Gastroesophageal sphincter (tissue), 3 donors: ENCODE measurements around the gene UBE4B.

Source experiments
- EP300 ChIP-seq: sonication (generic); formaldehyde crosslinking; IDR thresholded peaks from one replicate; pipeline ENCODE4 v1.6.1; 2017; ENCODE audit warnings: antibody characterized with exemption, mild to moderate bottlenecking
- POLR2A ChIP-seq, 2 donors: fragments of 450-650 bp; IDR thresholded peaks; one replicate each; pipeline ENCODE4 v1.6.1; 2017; ENCODE audit warnings: antibody characterized with exemption in 2 of 2, mild to moderate bottlenecking in 2 of 2, moderate library complexity in 1 of 2
- TF ChIP-seq, protein P1 (sequence below), 4 experiments: fragments of 200-600 bp in 2 of 4; fragments of 450-650 bp in 2 of 4; sonication (generic) in 1 of 4; IDR thresholded peaks; one replicate each; pipeline ENCODE4 v1.5.1; 2017 to 2019; ENCODE audit warnings: antibody characterized with exemption in 4 of 4, mild to moderate bottlenecking in 2 of 4, moderate library complexity in 2 of 4

DNA sequence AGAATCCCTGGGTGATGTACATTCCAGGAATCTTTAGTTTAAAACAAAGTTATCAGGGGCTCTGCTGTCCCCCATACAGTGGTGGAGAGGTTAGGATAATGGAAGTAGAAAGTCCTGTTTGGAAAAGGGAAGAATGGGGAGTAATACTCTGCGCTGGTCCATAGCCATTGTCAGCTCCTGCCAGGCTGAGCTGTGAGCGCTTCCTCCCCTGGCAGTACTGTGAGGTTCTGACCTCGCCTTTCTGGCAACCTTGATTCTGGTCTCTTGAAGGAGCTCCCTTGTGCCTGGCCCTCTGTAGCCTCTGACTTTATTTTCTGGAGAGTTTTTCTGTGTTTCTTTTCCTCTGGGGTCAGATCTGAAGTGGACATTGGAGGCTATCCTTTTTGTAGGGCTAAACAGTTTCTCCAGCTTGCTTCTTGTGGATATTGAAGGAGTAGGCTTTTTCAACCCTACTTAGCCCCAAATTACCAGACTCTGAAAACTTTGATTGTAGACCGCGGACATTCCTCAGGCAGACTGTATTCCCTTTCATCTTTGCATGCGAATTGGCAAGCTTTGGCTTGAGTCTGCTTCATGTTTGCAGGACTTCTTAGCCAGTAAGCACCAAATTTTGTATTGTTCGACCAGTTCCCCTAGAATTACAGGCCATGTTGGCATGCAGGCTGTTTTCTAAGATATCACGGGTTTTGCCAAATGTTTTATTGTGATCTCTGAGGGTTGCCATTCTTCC, 13.8 kb downstream of the UBE4B start:
- no peak for TF ChIP-seq POLR2A (IDR thresholded peaks at IDR 0.05)
- TF ChIP-seq, protein P1, sequence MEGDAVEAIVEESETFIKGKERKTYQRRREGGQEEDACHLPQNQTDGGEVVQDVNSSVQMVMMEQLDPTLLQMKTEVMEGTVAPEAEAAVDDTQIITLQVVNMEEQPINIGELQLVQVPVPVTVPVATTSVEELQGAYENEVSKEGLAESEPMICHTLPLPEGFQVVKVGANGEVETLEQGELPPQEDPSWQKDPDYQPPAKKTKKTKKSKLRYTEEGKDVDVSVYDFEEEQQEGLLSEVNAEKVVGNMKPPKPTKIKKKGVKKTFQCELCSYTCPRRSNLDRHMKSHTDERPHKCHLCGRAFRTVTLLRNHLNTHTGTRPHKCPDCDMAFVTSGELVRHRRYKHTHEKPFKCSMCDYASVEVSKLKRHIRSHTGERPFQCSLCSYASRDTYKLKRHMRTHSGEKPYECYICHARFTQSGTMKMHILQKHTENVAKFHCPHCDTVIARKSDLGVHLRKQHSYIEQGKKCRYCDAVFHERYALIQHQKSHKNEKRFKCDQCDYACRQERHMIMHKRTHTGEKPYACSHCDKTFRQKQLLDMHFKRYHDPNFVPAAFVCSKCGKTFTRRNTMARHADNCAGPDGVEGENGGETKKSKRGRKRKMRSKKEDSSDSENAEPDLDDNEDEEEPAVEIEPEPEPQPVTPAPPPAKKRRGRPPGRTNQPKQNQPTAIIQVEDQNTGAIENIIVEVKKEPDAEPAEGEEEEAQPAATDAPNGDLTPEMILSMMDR (IDR thresholded peaks at IDR 0.05): no peak
- TF ChIP-seq EP300: no peak
